GM10266 (cell line): ENCODE results near the gene HUWE1.

Experiments
- DNase-seq: peaks from one replicate; pipeline ENCODE4 v3.0.0; 2012; ENCODE audit errors: extremely low spot score
- CTCF ChIP-seq: IDR thresholded peaks from 2 replicates; pipeline ENCODE4 v1.5.1; 2012; ENCODE audit warnings: mild to moderate bottlenecking, low read depth; ENCODE audit not compliant: control insufficient read depth, insufficient read depth; ENCODE audit errors: missing control alignments

Gene HUWE1

GRCh38 chrX:53494436-53494835 is 192.1 kb downstream of the HUWE1 start:
- DNase-seq = no peak
- TF ChIP-seq CTCF = no peak

- DNase-seq = no peak
- TF ChIP-seq CTCF = no peak
Measured at GRCh38 chrX:53486285-53486684, 200.2 kb downstream of the HUWE1 start.

- DNase-seq = no peak
Measured at GRCh38 chrX:53483838-53484405, 202.6 kb downstream of the HUWE1 start.

GRCh38 chrX:53483416-53483815 is 203.1 kb downstream of the HUWE1 start:
- no peak for DNase-seq
- TF ChIP-seq CTCF = no peak

More at GRCh38 chrX:53483838-53484405, 202.6 kb downstream of the HUWE1 start:
- no peak for TF ChIP-seq CTCF
